ENCODE data around the gene SLC27A3. TPM values are rescaled to one million over a fixed set of nuclear protein-coding genes. Genes with fewer than 3 reads are reported as not detected.

The SLC27A3 gene
- total RNA-seq, 1 donor from 2014 or later: 12.6 TPM

- ATAC-seq (ENCODE audit: low read depth): peak; percentile 96
- TF ChIP-seq CTCF (IDR thresholded peaks at IDR 0.05): no peak
- Mint-ChIP-seq H3K36me3 (ENCODE audit: low read depth) (no peaks in the 10 kb centered on the region), H3K9me3 (peaks cover 2% of the 10 kb centered on the region), H3K4me3 (peak overlapping the region; percentile 93), H3K27me3 (no peaks in the 10 kb centered on the region), H3K27ac (peak overlapping the region; percentile 96), H3K4me1 (peaks cover 25% of the 10 kb centered on the region)
- ChIA-PET POLR2A (interaction anchor here (0.6 to 2.4 kb wide), 34 partner anchors 8 to 416 kb away, joined by 3 to 25 read pairs (median 5); partner anchors contain the start of genes CHTOP, CREB3L4, DENND4B and GATAD2B), CTCF (no interaction called here)
- intact Hi-C loops (cut with micrococcal nuclease): loop anchor here (1.0 kb wide), 4 partner anchors 8 to 112 kb away; partner anchors contain the start of gene SLC27A3
- peak; percentile 92 for DNase-seq
Observed at GRCh38 chr1:153783233-153784190, 8.3 kb downstream of the SLC27A3 start.

- ATAC-seq (ENCODE audit: low read depth) (no peak), DNase-seq (no peak)
- no peak overlapping the region for H3K4me3 Mint-ChIP-seq
- H3K36me3 Mint-ChIP-seq (ENCODE audit: low read depth): no peaks in the 10 kb centered on the region
- ChIA-PET CTCF (no interaction called here), POLR2A (interaction anchor here (1.1 to 2.1 kb wide), 3 partner anchors 59 to 204 kb away, joined by 4 to 9 read pairs (median 5); partner anchors contain the start of genes INTS3 and RPS27)
- intact Hi-C loops (cut with micrococcal nuclease): no loop called here
- H3K27ac Mint-ChIP-seq: no peak overlapping the region
- peaks cover 2% of the 10 kb centered on the region for H3K9me3 Mint-ChIP-seq
- peaks cover 51% of the 10 kb centered on the region for H3K4me1 Mint-ChIP-seq
- TF ChIP-seq CTCF (IDR thresholded peaks at IDR 0.05): no peak
- no peaks in the 10 kb centered on the region for H3K27me3 Mint-ChIP-seq
Observed at GRCh38 chr1:153786038-153786790, 11.0 kb downstream of the SLC27A3 start.

GRCh38 chr1:153789478-153790034 is 14.3 kb downstream of the SLC27A3 start:
- Mint-ChIP-seq H3K4me3 (peak overlapping the region; percentile 71), H3K27me3 (no peaks in the 10 kb centered on the region), H3K9me3 (peaks cover 2% of the 10 kb centered on the region), H3K4me1 (peaks cover 54% of the 10 kb centered on the region), H3K36me3 (ENCODE audit: low read depth) (no peaks in the 10 kb centered on the region), H3K27ac (peak overlapping the region; percentile 96)
- ChIA-PET POLR2A (interaction anchor here (0.5 to 4.4 kb wide), 6 partner anchors 14 to 201 kb away, joined by 3 to 33 read pairs (median 6); partner anchors contain the start of genes GATAD2B, INTS3 and RPS27), CTCF (no interaction called here)
- DNase-seq (no peak), ATAC-seq (ENCODE audit: low read depth) (no peak)
- intact Hi-C loops (cut with micrococcal nuclease): loop anchor here (2.0 to 10.0 kb wide), 5 partner anchors 15 to 431 kb away; partner anchors contain the start of genes GATAD2B, ILF2 and UBAP2L
- no peak for TF ChIP-seq CTCF (IDR thresholded peaks at IDR 0.05)

- ATAC-seq (ENCODE audit: low read depth): peak; percentile 16
- CTCF ChIA-PET: interaction anchor here (0.8 kb wide), 1 partner anchor 197 kb away, joined by 3 read pairs; no protein-coding TSS in a partner anchor
- Mint-ChIP-seq H3K4me1 (peaks cover 49% of the 10 kb centered on the region), H3K9me3 (peaks cover 2% of the 10 kb centered on the region), H3K27me3 (no peaks in the 10 kb centered on the region), H3K27ac (peak overlapping the region; percentile 96), H3K36me3 (ENCODE audit: low read depth) (no peaks in the 10 kb centered on the region), H3K4me3 (peak overlapping the region; percentile 71)
- POLR2A ChIA-PET: interaction anchor here (0.5 to 4.4 kb wide), 10 partner anchors 9 to 200 kb away, joined by 3 to 33 read pairs (median 6); partner anchors contain the start of genes CREB3L4, DENND4B, GATAD2B and INTS3
- DNase-seq: no peak
- intact Hi-C loops (cut with micrococcal nuclease): loop anchor here (2.0 to 10.0 kb wide), 5 partner anchors 14 to 430 kb away; partner anchors contain the start of genes GATAD2B, ILF2 and UBAP2L
- no peak for TF ChIP-seq CTCF (IDR thresholded peaks at IDR 0.05)
Observed at GRCh38 chr1:153790313-153790965, 15.2 kb downstream of the SLC27A3 start.

All from activated B cell treated with CpG ODN at 0.5 μM for 24 hours (primary cell).